Activated CD4-positive, CD25-positive, alpha-beta regulatory T cell (primary cell): ENCODE data around the gene RBL2.

Source experiments
- DNase-seq, 4 experiments: peaks; one replicate each; lab custom pipeline; 2025; lab: John Stamatoyannopoulos, UW

RBL2 gene

DNA sequence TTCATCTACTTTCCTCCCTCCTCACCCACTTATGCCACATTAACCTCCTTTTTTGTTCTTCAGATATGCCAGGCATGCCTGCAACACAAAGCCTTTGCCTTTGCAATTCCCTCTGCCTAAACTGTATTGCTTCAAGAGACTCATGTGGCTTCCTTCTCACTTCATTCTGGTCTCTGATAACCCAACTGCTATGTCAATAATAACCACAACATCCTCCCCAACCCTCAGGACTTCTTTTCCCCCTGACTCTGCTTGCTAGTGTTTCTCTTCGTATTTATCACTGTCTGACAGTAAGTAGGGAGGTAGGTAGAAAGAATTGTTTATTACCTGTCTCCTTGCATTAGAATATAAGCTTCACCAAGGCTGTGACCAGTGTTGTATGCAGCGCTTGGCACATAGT is 22.4 kb downstream of the RBL2 start:
- no peak for DNase-seq

DNA sequence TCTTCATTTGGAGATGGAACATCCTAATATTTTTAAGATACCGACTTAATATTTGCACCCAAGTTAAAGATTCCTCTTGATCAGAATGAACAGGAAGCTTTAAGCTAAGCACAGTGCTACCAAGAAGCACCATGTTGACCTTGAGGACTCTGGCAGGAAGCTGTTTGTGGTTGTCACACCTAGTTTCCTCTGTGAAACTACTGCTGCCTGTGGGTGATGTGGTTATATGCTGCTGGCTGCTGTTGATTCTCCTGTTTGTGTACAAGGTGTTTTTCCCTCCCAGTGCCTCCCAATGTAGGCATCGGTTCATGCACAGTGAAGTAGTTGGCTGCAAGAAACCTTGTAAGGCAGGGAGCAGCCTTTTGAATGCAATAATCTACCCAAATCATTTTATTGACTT is 23.4 kb downstream of the RBL2 start:
- DNase-seq = peak; percentile 6 to 40 (median 20)

DNA sequence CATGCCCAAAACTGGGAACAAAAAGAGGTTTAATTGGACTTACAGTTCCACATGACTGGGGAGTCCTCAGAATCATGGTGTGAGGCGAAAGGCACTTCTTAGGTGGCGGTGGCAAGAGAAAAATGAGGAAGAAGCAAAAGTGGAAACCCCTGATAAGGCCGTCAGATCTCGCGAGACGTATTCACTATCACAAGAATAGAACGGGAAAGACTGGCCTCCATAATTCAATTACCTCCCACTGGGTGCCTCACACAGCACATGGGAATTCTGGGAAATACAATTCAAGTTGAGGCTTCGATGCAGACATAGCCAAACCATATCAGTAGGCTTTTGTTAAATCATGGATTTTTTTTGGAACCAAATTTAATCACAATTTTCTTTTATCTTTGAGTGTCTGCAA is 24.4 kb downstream of the RBL2 start:
- no peak for DNase-seq

DNA sequence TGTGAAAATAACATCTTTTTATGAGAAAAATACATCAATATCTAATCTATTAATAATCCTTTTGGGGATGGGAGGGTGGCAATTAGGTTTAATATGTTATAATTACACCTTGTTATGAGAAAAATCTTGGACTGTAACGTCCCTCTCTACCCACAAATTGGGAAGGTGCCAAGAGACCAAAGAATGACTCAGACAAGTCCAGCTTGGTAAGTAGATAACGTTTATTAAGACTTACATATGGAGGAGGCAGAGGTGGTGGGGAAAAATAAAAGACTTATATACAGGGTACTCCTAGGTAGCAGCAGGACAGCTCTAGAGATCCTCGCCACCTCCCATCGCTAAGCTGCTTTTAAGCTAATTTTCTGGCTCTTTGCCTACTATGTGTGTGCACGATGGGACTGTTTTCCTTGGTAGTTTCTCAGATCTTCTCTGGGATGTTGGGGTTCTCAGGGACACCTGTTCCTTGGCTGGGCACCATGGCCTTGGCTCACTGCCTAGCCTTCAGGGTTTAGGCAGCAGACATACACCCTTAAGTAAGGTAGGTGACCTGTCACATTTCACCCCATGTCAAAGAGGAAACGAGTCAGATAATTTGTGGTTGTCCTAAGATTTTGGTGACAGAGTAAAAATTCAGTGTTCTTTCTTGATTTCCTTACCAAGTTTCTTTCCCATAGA is 31.5 kb downstream of the RBL2 start:
- DNase-seq = no peak

DNA sequence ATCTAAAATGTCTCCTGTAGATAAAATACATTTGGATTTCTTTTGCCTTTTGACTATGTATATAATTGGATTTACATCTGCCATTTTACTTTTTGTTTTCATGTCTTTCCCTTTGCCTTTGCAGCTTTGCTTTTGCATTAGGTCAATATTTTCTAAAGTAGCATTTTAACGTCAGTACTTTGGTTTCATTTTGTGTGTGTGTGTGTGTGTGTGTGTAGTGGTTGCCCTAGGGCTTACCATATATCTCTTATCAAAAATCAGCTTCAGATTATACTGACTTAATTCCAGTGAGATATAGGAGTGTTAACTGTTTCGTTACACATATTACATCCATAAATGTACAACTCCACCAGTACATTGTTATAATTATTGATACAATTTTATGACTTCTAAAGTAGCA is 42.6 kb downstream of the RBL2 start:
- DNase-seq = no peak

DNA sequence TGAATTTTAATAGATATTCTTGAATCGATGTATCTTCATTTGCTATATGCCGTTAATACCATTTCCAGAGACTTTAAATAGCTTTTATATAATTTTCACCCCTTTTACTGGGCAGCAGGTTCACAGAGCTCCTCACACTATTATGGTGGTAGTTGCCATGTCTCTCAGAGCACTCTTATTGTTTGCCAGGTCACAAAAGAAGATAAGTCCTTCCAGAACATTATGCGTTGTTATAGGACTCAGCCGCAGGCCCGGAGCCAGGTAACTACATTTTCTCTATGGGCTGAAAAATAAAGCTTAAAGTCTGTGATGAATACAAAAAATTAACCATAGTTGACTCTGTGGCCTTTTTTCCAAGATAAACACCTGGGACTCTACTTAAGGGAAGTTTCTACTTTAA is 44.7 kb downstream of the RBL2 start:
- no peak for DNase-seq

DNA sequence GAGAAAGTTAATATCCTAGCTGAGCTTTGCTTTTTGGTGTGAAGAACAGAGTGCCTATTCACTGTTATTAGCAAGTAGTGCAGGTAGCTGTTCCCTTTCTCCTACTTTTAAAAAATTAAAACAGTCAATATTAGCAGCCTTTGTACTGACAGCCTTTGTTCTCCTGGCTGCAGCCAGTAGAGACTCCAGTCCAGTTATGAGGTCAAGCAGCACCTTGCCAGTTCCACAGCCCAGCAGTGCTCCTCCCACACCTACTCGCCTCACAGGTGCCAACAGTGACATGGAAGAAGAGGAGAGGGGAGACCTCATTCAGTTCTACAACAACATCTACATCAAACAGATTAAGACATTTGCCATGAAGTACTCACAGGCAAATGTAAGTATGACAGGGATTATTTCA is 46.1 kb downstream of the RBL2 start:
- DNase-seq = no peak

DNA sequence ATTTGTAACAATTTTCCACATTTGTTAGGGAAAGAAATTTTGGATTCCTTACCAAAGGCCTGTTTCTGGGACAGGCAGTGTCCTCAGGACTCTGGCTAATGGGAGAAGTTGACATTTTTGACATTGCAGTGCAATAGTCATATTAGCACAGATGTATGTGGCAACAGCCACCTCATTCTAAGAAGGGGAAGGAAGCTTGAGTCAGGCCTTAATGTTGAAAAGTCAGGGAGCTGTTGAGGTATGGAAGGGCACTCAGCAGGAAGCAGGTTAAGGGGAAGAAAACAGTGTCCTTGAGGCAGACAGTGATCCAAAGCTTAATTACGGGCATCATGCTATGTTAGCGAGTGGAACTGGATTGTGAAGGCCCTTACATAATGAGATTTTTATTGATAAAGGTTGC is 47.9 kb downstream of the RBL2 start:
- DNase-seq = no peak

DNA sequence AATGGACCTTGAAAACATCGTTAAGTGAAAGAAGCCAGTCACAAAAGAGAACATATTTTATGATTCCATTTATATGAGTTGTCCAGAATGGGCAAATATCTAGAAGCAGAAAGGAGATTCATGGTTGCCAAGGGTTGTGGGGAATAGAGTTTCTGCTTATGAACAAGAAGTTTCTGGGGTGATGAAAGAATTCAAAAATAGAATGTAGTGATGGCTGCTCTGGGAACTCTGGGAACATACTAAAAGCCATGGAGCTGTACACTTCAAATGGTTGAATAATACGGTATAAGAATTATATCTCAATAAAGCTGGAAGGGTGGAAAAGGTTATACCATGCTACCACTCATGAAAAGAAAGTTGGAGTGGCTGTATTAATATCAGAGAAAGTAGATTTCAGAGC is 50.3 kb downstream of the RBL2 start:
- DNase-seq = no peak

DNA sequence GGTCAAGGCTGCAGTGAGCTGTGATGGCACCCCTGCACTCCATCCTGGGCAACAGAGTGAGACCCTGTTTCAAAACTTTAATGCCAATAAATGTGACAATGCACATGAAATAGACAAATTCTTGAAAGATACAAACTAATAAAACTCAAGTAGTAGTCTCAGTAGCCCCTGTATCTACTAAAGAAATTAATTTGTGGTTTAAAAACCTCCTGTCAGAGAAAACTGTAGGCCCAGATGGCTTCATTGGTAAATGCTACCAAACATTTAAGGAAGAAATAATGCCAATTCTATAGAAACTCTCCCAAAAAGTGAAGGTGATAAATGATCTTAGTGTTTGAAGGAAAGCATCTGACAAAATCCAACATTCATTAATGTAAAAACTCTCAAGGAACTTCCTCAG is 52.0 kb downstream of the RBL2 start:
- no peak for DNase-seq

DNA sequence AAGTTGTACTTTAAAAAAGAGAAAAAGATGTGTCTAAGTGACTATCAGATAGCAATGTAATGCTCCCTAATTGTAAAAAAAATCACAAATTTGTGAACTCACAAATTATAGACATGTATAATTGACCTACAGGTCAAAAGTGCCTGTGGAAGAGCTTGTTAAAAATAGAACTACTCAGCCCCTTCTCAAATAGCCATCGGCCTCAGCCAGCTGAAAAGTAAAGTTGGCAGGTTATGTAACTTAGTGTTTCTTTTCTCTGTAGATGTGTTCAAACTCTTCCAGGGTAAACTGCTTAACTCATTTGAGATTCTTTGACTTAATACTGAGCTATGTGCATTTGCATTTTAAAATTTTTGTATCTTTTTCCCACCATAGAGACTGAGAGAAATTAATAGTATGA is 55.5 kb downstream of the RBL2 start:
- DNase-seq = no peak

DNA sequence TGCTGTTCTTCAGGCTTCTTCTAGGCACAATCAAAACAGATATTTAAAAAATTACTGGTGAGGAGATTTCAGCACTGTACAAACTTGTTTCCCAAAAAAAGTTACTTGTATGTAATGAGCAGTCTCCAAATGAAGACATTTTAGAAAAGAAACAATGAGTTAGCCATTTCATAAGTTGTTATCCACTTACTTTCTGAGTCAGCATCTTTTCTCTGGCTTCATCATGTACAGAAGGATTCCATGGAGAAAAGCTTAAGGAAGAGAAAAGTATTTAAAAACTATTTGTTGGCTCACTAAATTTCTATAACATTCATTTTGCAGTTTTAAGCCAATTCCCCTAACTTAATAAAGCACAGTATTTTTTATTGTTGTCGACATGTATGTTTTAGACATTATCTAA is 58.2 kb downstream of the RBL2 start:
- DNase-seq = no peak

DNA sequence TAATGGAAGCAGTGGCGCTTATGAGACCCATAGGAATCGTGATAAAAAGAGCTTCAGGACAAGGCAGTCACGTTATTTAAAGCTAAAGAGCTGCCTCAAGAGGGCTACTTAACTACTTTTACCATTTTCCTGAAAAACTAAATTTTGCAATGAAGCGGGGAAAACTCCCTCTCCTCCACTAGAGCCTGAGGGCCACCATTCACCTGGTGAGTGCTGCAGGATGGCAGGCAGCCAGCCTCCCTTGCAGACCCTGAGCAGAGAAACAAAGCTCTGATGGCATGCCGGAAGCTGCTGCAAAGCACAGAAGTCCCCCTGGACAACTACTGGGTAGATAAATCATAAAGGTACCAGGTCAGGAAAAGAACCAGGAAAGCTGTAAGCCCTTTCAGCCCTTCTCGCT is 60.4 kb downstream of the RBL2 start:
- DNase-seq = no peak

DNA sequence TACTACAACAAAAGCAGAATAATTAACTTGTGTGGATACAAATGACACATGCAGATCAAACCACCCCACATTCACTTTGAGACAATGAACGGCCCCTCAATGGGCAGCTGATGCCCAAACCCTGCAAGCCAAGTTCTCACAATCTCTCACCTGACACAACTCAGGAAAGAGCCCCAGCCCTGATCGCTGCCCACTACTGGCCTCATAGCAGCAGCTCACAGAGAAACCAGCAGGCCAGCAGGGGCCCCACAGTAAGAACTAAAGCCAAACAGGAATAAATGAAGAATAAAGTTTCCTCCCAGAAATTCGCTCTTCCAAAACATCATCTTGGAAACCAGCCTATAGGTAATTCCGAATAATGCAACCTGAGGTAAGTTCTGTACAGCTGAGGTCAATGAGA is 61.1 kb downstream of the RBL2 start:
- DNase-seq = no peak

DNA sequence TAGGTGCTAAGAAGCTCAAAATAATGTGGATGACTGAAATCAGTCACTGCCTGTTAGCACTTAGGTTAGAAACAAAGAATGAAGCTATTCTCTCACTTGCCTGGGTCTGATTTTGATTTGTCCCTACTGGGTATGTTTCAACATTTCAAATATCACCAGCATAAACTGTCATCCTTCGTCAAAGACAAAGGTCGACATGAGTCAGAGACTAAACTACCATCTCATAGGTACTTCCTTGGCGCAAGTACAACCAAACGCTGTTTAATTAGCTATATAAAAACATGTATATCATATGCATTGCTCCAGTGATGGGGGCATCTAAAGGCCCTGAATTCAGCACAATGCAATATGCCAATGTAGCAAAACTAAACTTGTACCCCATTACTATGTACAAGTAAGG is 64.7 kb downstream of the RBL2 start:
- no peak for DNase-seq

DNA sequence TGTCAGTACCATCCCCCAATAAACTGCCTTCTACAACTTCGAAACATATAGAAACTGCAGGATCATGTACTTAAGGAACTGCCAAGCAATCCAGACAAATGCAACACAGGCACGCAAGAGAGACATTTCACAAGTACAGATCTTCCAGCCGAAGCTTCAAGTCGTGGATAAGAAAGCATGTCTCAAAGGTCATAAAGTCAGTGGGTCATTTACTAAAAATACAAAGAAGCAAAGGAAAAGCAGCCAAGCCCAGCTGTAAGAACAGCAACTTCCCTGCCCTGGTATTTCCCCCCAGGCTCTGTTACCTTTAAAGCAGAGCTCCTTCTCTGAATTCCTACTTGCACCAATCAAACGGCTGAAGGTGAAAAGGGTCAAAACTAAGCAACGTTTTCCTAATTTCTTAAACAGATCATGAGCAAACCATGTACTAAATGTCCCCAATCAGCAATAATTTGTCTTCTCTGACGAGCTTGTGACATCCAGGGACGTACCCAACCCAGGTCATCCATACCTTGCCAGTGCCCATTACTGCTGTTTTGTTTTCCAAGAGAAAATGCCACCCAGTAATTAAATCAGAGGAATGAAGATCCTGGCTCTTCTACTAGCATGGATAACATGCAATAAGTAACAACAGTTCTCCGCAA is 67.1 kb downstream of the RBL2 start:
- no peak for DNase-seq

DNA sequence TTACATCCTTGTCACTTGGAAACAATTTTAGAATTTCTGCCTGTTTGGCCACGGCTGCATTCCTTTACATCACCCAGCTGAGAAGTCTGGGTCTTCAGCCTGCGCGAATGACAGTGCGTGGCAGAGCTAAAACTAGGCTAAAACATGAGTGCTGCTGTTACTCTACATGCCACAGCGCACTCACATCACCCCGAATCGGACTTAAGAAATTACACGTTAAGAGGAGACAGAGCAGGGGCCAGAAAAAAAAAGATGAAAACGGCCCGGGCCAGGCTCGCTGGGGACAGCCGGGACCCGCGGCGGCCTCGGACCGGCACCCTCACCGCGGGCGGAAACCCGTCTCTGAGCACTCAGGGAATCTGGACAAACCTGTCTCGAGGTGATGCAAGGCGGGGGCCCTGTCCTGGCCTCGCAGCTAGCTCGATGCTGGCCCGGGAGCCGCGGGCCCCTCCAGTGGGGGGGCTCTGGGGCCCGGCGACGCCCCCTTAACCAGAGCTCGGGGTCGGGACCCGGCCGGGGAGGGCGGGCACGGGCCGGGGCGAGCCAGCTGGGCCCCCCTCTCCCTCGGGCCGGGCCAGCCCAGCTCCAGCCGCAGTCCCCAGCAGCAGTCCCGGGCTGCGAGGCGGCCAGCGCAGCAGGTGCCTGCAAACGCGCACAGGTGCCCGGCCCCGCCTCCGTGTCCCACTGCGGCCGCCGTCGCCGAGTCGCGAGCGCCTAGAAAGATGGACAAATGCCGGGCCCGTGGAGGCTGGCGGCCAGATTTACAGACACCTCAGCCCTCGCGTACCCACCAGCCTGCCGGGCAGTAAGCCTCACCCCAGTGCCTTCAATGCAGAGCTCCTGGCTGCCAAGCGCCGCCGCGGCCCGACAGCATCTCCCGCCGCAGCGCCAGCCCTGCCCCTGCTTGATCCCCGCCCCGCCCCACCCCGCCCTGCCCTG is 68.3 kb downstream of the RBL2 start, which contains the start of gene AKTIP:
AKTIP (minus strand) TSS at position 879 of the 939 bp plus-strand sequence. CDS start 2,950 bp downstream, outside the sequence.
- DNase-seq = peak; percentile 38 to 72 (median 68)

DNA sequence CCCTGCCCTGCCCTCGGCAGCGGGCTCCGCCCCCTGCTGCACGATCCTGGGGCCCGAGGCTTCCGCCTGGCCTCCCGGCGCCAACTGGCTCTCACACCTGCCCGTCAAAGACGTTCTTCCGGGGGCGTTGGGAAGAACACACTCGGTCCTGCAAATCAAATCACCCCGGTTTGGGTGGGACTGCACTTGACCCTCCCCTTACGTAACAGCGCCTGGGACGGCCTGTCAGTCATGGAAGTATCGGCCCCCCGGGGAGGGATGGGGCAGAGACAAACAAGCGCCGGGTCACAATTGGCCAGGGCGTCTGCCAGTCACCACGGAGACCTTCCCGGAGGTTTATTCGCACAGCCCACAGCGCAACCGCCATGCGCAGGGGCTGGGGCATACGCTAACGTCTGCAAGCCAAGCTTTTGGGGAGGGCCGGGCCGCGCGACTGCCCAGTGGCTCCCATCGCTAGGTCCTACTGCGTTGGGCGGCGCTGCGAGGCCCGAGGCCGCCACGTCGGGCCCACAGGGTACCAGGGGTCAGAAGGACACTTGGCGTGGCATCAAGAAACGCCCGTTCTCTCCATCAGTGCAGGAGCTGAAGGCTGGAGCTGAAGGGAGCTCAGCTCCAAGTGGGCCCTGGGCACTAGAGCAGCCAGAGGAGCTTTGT is 69.1 kb downstream of the RBL2 start:
- DNase-seq = peak; percentile 99

DNA sequence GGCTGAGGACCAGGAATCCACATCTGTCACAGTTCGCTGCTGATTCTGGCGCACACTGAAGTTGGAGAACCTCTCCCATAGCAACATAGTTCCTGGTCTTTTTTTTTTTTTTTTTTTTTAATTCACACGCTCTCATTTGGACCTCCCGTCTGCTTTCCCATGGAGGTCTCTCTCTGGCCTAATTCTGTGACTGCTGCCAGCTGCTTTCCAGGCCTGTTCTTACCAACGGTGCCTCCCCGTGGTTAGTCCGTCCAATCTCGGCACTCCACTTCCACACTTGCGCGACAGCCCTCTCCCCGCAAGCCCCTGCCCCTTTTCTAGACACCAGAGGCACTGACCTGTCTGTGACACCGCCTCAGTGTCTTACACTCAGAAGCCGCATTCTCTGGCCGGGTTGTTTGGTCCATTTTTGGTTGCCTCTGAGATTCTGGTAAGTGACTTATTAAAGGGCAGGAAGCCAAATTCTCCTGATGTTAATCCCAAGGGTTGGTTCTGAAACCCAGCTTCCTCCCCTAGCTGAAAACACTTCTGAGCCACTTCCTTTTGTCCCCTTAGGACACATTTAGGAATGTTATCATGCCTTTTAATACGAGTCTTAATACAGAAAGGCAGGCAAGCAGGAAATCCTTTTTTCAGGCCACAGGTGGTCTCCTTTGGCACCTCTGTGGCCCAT is 69.9 kb downstream of the RBL2 start:
- DNase-seq = no peak

DNA sequence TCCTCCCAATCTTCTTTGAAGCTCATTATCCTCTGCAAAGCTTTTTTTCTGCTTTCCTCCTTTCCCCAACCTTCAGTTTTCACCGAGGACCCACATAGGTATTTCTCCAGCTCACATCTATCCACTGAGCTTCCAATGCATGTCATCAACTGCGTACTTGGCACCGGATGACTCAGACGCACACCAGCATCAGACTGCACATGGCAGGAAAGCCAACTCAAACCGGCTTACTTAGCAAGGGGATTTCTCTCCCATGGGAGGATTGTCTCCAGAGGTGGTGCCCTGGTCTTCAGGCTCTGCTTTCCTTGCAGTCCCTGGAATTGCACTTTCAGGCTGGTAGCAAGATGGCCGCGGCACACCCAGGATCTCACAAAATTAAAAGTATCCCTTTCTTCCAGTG is 70.4 kb downstream of the RBL2 start:
- no peak for DNase-seq

DNA sequence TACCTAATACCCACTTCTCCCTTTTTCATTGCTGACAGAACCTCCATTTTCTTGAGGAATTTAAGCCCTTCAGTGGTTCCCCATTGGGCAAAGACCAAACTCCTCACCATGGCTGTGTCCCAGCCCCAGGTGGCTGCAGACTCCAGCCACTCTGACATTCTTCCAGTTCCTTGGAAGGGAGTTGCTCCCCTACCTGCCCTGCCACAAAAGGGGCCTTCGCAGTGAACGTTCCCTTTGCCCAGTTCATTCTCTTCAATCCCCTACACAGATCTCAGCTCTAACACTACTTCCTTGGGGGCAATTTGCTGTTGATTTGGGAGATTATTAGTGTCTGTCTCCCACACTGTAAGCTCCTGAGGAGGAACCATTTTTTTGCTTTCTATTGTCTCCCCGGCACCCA is 72.0 kb downstream of the RBL2 start:
- no peak for DNase-seq
